ENCODE results near the gene CXCL11.

CXCL11 gene

GRCh38 chr4:76061982-76062381, 26.1 kb upstream of the CXCL11 start:
- TF ChIP-seq NFIC (IDR thresholded peaks at IDR 0.05) (no peak), YY1 (IDR thresholded peaks at IDR 0.05; ENCODE audit: low read depth) (no peak), REST (IDR thresholded peaks at IDR 0.05; ENCODE audit: low read depth) (no peak), FOXM1 (IDR thresholded peaks at IDR 0.05; ENCODE audit: borderline replicate concordance, low read depth) (no peak), EP300 (IDR thresholded peaks at IDR 0.05; ENCODE audit: borderline replicate concordance) (no peak), CREB1 (IDR thresholded peaks at IDR 0.05; ENCODE audit: low read depth) (no peak), ZBTB7A (IDR thresholded peaks at IDR 0.05; ENCODE audit: low read depth) (no peak), TCF12 (IDR thresholded peaks at IDR 0.05; ENCODE audit: low read depth) (no peak), MAX (IDR thresholded peaks at IDR 0.05) (no peak), TAF1 (IDR thresholded peaks at IDR 0.05; ENCODE audit: low read depth) (no peak), CEBPB (IDR thresholded peaks at IDR 0.05) (no peak), EGR1 (IDR thresholded peaks at IDR 0.05) (no peak), TEAD4 (IDR thresholded peaks at IDR 0.05) (no peak), RAD21 (IDR thresholded peaks at IDR 0.05; ENCODE audit: low read depth) (no peak)

- TF ChIP-seq USF1 (IDR thresholded peaks at IDR 0.05) (no peak), CEBPB (IDR thresholded peaks at IDR 0.05) (no peak)
These were observed 25.6 kb upstream of the CXCL11 start for GRCh38 chr4:76061421-76061820.

GRCh38 chr4:76060506-76060905, 24.6 kb upstream of the CXCL11 start:
- TF ChIP-seq TAF1 (IDR thresholded peaks at IDR 0.05; ENCODE audit: low read depth) (no peak), CREB1 (IDR thresholded peaks at IDR 0.05; ENCODE audit: low read depth) (no peak), ZBTB7A (IDR thresholded peaks at IDR 0.05; ENCODE audit: low read depth) (no peak), REST (IDR thresholded peaks at IDR 0.05; ENCODE audit: low read depth) (no peak), MAX (IDR thresholded peaks at IDR 0.05) (no peak), CEBPB (IDR thresholded peaks at IDR 0.05) (no peak), TEAD4 (IDR thresholded peaks at IDR 0.05) (no peak)

GRCh38 chr4:76059750-76060149, 23.9 kb upstream of the CXCL11 start:
- TF ChIP-seq TEAD4 (IDR thresholded peaks at IDR 0.05) (no peak), USF1 (IDR thresholded peaks at IDR 0.05) (no peak), FOXM1 (IDR thresholded peaks at IDR 0.05; ENCODE audit: borderline replicate concordance, low read depth) (no peak), MAX (IDR thresholded peaks at IDR 0.05) (no peak), ZBTB7A (IDR thresholded peaks at IDR 0.05; ENCODE audit: low read depth) (no peak), EP300 (IDR thresholded peaks at IDR 0.05; ENCODE audit: borderline replicate concordance) (no peak), TCF12 (IDR thresholded peaks at IDR 0.05; ENCODE audit: low read depth) (no peak), EGR1 (IDR thresholded peaks at IDR 0.05) (no peak), TAF1 (IDR thresholded peaks at IDR 0.05; ENCODE audit: low read depth) (no peak), CEBPB (IDR thresholded peaks at IDR 0.05) (no peak)

- TF ChIP-seq REST (IDR thresholded peaks at IDR 0.05; ENCODE audit: low read depth) = no peak
- TF ChIP-seq ZBTB7A (IDR thresholded peaks at IDR 0.05; ENCODE audit: low read depth) = no peak
- no peak for TF ChIP-seq TCF12 (IDR thresholded peaks at IDR 0.05; ENCODE audit: low read depth)
These were observed 23.1 kb upstream of the CXCL11 start for GRCh38 chr4:76058888-76059426.

Data from Ishikawa (cell line).